GM21367 (cell line): ENCODE results near the gene IL1A.

Source experiments
- ATAC-seq: cut with Tn5 transposase; IDR thresholded peaks from one replicate; pipeline ENCODE4 v1.9.1; 2021; ENCODE audit not compliant: unreplicated experiment

Gene IL1A

DNA sequence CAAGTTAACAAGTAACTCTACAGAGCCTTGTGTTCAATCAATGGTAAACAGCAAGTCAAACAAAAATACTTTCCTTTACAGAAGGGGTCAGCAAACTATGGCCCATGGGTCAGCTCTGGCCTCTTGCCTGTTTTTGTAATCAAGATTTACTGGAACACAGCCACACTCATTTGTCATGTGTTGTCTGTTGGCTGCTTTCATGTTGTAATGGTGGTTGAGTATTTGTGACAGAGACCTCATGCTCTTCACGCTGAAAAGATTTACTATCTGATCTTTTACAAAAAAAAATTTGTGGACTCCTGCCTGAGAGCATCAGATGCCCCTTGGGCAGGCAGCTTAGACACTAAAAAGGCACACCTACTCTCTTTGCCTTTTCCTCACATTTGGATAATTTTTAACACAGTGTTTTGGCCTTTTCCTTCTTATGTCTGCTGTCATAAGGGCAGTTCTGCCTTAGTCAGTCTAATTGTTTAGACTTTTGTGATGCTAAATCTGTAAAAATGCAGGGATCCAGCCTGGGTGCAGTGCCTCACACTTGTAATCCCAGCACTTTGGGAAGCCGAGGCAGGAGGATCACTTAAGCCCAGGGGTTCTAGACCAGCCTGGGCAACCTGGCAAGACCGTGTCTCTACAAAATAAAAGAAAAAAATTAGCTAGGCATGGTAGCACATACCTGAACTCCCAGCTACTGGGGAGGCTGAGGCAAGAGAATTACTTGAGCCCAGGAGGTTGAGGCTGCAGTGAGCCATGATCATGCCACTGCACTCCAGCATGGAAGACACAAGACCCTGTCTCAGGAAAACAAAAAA lies 34.0 kb upstream of the IL1A start:
- no peak for ATAC-seq

DNA sequence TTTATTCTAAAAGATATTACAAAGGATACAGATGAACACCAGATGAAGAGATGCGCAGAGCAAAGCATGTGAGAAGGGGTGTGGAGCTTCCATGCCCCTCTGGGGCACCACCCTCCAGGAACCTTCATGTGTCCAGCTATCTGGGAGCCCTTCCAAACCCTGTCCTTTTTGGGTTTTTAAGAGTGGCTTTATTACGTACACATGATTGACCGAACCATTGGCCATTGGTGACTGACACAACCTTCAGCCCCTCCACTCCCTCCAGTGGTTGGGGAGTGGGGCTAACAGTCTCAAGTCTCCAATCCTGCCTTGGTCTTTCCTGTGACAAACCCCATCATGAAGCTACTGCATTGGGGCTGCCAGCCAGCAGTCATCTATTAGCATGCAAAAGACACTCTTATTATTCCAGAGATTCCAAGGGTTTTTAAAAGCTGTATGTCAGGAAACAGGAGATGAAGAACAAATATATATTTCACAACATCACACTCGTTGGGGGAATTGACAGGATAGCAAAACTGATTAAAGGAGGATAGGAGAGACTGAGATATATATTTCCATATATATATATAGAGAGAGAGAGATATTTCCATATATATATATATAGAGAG lies 32.9 kb upstream of the IL1A start:
- ATAC-seq, result no peak

DNA sequence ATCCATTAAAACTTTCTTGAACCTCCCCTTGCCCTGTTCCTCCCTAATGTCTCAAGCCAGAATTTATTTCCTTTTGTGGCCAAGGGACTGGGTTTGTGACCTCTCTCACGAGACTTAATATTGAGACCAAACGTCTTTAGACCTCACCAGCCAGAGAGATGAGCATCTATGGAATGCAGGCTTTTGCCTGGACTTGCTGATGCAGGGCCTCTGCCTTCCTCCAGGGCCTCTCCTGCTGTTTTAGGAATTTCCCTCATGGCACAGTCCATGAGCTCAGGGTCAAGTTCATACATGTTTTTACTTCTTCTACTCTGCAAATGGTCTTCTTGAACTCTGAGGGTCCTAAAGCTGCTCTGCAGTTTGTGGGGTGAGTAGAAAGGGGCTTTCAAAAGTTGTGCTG lies 30.0 kb upstream of the IL1A start:
- ATAC-seq, result no peak

DNA sequence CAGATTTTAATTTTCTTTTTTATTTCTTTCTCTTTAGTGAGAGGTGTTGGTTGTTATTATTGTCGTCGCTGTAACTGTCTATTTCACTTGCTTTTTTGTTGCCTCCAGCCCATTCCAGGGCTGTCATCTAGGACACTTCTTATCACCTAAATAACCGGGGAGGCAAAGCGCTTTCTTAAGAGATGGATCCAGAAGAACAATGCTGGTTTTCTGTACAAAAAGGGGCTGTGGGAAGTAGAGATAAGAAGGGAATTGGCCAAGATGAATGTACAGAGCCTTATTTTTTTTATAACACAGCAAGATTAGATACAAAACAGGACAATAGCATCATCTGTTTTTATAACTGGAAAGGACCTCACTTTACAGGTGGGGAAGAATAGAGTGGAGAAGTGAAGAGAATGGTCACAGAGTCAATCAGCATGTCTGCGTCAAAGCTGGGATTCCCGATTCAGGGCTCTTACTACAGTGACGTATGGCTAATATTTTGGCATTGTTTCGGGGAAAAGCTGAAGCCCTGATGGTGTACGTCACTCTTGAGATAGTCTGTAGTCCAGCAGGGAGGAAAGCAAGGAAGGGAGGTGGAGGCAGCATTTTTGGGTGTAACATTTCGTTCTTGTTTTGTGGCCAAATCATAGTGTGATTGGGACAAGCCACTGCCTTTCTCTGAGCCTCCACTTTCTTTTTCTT lies 29.1 kb upstream of the IL1A start:
- ATAC-seq, result no peak

DNA sequence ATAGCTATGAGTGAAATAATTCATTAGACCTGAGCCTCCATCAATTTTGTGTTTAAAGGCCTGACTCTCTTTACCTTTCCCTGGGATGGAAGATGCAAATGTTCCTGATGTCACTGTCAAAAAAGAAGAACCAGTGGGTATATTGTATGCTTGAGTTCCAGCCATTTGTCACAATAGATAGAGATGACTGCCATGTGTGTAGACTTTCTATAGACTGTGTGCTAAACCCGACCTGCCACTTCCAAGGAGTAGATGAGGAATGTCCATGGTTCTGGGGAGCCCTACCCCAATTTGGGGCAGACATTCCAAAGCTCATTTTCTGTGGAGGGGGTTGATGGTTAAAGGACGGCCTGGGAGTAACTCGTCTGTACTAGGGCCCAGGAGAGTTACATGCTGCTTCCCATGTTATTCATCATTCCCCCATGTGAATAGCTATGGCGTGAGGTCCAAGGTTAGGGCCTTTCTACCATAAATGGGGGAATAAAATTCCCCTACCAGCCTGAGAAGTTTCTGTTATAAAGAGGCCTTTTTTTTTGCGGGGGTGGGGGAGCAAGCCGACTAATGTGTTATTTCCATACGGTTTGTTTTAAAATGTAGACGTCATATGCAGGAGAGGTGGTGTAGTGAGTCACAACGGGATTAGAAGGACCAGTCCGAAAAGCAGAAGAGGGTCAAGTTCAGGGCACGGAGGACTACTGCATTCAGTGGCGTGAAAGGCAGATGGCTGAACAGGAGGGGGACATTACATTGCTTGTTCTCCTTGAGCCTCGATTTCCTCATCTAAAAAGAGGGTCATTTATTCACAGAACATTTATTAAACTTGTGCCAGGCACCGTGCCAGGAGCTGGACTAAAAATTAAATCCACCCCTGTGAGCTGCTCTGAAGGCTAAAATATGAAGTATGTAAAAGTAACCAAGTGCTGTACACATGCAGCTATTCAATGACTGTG lies 28.3 kb upstream of the IL1A start:
- ATAC-seq, result no peak

DNA sequence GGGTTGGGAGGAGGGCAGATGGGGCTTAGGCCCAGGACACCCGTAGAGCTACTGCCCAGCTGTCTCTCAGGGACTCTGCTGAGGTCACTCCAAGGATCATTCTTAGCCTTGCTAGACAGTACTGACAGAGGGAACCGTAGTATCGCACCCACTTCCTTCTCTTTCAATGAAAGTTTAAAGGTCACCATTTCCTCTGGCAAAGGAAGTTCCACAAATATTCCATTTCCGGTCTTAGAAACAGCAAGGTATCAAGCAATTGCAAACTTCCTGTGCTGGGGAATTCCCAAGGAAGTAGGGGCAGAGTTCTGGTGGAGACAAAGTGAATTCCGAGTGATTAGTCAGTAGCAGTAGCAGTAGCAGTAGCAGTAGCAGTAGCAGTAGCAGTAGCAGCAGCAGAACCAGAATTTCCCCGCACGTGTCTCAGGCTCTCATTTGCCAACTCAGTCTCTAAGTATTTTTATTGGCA lies 27.6 kb upstream of the IL1A start:
- no peak for ATAC-seq

DNA sequence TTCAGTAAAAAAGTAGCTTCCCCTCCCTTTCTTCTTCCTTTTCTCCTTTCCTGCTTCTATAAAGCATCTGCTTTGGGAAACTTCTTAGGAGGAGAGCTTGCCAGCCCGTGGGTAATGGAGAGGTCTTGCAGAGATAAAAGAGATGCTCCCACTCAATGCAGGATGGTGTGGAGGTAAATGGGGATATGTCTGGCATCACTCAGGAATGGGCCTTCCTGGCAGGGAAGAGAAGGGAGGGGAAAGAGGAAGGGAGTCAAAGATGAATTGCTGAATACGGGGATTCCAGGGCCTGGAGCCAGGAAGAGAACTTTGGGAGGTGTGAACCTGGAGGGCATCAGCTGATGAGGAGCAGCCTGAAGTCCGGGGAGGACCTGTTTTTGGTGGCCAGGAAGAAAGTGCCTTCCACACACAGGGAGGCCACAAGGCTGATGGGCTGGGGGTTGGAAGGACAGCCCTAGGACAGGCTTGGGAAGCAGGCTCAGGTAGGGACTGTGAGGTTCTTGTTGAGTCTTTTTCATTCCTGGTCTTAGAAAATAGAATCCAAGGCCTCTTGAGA lies 27.1 kb upstream of the IL1A start:
- ATAC-seq, result no peak

DNA sequence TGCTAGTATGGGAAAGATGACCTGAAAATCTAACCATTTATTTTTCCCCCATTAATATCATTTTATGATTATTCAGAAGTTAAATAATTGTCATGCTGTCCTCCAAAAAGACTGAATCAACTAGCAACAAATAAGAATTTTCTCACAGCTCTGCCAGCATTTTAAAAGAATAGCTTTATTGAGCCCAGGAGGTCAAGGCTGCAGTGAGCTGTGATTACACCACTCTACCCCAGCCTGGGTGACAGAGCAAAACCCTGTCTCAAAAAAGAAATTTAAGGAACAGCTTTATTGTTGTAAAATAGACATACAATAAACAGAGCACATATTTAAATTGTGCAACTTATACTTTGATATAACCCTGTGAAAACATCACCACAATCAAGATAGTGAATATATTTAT lies 24.8 kb upstream of the IL1A start:
- ATAC-seq, result no peak

DNA sequence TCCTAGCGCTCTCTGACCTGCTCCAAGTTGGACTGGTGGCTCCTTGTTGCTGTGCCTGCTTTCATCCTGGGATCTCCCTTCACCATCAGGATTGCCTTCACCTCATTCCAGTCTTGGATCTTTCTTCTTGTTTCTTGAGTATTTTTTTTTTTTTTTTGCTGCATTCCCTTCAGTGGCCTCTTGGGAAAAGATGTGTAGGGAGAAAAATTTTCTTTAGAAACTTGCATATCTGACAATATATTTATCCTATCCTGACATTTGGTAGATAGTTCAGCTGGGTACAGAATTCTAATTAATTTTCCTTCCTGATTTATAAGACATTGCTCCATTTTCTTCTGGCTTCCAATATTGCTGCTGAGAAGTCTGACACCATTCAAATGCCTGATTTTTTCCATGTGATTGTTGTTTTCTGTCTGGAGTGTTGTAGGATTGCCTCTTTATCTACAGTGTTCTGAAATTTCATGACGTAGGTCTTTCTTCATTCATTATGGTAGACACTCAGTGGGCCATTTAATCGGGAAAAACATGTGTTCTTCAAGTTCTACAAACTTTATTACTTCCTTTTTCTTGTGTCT lies 23.0 kb upstream of the IL1A start:
- no peak for ATAC-seq

DNA sequence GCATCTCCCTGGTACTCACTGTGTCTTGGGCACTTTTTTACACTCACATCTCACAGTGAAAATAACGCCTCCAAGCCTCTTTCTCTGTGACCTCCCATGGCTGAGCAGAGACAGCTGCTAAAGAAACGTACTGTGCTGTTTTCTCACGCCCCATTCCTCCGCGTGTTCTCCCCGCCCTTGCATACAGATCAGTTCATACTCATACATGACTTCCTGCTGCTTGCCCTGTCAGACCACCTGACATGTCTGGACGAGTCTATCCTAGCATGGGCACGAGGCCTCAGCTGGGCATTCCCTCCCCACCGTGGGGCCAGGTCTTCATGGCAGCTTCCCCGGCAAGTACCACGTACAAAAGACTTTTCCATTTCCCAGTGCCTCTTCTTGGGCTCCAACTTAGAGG lies 21.2 kb upstream of the IL1A start:
- peak; percentile 76 for ATAC-seq

DNA sequence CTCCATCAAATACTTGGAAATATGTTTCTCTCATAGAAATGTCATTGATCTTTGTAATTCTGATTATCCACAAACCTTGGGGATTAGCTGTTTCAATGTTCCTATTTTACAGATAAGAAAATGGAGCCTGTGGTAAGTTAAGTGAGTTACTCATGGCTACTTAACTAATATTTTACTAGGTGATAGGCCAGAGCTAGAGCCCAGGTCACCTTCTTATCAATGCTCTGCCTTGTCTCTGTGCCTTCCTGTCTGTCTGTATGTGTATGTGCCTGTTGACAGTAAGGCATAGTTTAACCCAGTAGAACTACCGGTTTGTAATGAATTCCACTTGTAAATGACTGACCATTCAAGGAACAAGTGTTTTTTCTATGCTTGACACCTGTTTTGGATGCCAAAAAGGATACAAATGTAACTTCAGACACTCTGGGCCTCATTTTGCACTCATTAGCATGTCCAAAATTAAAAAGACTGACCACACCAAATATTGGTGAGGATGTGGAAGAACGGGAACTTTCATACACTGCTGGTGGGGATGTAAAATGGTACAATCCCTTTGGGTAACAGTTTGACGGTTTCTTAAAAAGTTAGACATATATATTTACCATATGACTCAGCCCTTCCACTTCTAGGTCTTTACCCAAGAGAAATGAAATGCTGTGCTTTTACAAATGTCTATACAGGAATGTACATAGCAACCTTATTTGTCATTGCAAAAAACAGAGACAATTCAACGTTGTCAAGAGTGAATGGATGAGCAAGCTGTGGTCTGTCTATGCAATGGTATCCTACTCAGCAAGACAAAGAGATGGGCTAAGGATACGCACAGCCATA lies 19.6 kb upstream of the IL1A start:
- no peak for ATAC-seq

DNA sequence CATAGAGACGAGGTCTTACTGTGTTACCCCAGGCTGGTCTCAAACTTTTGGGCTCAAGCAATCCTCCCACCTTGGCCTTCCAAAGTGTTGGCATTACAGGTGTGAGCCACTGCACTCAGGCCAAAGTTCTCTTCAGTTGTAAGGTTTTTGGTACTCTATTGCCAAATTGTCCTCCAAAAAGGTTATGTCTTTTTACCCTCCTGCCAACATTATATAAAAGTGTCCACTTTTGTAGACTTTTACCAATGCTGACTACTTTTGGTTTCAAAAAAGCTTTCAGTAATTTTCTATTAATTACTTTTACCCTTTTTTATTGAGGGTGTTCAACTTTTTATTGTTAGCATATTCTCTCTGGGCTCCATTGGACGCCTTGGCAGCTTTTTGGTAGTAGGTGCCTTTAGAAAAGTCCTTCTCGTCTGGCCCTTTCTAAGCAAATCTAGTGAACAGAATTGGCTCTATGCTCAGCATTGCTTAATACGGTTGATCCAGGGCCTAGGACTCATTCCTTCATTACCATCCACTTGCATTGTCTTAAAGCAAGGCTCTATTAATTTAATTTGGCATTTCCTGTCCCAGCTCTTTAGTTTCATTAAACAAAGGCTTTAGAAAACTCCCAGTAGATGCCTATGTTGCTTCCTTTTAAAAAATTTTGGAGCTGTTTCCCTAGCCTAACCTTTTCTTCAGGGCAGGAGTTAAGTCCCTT lies 16.7 kb upstream of the IL1A start:
- no peak for ATAC-seq

DNA sequence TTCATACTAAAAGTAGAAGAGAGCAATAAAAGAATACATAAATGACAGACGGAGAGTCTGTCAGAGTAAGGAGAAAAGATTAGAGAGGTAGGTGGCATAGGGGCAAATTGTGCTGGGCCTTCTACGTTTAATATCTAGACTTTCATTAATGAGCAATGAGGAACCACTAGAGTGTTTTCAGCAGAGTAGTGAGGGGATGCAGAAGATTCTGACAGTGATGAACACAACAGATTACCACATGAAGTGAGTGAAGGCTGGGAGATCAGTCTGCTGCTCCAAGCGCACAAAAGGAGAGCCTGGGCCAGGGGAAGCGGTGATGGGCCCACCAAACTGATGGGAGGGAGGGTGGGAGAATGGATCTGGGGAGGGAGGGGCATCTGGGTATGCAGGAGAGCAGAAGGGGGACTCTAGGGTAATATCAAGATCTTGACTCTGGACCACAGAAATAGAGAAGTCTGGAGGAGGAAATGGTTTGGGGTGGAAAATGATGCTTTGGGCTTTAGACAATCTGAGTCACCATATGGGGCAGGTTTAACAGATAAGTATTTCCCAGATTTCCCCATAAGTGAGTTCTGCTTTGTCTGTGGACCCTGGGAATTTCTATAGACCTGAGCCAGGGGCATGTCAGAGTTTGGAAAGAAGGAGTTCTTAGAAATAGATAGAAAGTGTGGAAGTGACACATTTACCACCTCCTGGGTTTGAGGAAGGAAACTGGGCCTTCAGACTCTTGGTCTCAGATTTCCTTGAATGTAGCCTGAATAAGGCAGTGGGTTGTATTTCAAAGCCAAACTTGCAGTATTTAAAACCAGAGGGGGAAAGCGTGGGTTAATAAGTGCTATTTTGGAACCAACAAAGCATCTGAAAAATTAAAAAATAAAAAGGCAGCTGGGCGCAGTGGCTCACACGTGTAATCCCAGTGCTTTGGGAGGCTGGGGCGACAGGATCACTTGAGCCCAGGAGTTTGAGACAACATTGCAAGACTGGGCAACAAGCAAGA lies 15.0 kb upstream of the IL1A start:
- no peak for ATAC-seq

DNA sequence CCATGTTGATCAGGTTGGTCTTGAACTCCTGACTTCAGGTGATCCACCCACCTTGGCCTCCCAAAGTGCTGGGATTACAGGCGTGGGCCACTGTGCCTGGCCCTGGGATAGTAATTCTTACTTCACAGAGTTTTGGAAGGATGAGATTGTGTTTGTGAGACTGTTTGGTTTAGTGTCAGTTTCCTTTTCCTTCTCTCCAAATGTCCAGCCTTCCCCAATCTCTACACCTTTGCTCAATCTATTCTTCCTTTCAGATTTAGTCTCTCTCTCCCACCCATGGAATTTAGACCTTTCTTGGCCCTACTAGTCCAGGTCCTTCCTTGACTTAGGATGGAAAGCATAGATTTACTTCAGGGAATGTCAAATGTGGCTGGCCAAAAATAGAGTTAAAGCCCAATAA lies 12.2 kb upstream of the IL1A start:
- ATAC-seq, result no peak

DNA sequence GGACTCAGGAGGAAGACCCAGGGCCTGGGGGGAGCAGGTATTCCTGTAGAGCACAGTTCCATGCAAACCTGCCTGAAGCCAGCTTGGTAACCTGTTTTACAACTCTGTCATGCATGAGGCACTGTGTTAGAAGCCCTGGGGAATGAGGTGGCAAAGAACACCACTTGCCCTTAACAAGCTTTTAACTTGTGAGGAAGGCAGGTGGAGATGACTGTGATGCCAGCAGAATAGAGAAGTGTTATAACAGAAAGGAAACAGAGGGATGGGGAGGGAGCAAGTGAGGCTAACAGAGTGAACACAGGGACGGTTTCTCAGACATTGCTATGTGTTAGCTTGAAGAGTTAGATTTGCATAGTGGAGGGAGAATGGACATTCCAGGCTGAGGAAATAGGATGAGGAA lies 11.5 kb upstream of the IL1A start:
- no peak for ATAC-seq

DNA sequence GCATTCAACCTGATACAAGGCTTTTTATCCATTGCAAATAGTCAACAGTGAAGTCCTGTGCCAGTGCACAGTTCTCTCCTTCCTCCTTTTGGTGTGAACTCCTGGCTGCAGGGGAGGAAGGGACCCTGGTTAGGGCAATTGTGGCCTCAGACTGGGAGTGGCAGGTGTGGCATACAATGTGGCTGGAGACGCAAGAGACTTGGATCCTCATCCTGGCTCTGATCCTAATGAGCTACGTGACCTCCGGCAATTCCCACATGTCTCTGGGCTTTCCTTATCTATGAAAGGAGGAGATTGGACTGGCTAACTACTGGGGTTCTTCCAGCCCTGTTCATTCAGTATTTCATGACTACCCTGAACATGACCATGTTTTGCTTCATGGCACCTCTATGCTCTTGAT lies 10.5 kb upstream of the IL1A start:
- ATAC-seq, result no peak

DNA sequence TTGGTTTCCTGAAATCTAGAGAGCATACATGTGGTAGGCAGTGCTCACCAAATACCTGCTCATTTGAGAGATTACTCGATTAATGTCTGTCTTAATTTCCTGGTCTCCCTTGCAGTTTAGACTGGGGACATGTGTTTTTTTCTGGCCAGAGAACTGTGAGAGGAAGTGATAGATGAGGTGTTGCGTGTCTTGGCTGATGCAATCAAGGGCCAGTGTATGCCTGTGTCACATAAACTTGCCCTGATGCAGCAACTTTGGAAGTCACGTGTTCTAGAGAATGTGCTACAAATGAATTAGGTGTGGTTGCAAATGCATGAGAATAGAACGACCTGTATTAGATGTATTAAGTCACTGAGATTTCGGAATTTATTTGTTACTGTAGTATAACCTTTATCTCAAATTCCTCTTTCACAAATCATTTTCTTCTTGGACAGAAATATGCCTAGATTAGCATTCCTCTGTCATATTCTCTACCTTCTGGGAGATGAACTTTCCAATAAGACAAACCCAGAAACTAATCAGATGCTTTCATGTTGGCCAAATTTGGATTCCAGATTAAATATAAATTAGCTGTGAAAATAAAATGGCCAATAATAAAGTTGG lies 9.9 kb upstream of the IL1A start:
- ATAC-seq, result peak; percentile 67
